Activated gamma-delta T cell treated with Interleukin-2 at 50 U/mL for 16 hours (primary cell): ENCODE measurements around the gene PGAM2.

ENCODE experiments used
- DNase-seq: peaks from one replicate; pipeline ENCODE4 v3.0.0-alpha.2; 2020

The PGAM2 gene

GRCh38 chr7:44103566-44103922 is 38.2 kb upstream of the PGAM2 start:
- no peak for DNase-seq

- no peak for DNase-seq
Observed at GRCh38 chr7:44102846-44103565, 37.6 kb upstream of the PGAM2 start.

DNA sequence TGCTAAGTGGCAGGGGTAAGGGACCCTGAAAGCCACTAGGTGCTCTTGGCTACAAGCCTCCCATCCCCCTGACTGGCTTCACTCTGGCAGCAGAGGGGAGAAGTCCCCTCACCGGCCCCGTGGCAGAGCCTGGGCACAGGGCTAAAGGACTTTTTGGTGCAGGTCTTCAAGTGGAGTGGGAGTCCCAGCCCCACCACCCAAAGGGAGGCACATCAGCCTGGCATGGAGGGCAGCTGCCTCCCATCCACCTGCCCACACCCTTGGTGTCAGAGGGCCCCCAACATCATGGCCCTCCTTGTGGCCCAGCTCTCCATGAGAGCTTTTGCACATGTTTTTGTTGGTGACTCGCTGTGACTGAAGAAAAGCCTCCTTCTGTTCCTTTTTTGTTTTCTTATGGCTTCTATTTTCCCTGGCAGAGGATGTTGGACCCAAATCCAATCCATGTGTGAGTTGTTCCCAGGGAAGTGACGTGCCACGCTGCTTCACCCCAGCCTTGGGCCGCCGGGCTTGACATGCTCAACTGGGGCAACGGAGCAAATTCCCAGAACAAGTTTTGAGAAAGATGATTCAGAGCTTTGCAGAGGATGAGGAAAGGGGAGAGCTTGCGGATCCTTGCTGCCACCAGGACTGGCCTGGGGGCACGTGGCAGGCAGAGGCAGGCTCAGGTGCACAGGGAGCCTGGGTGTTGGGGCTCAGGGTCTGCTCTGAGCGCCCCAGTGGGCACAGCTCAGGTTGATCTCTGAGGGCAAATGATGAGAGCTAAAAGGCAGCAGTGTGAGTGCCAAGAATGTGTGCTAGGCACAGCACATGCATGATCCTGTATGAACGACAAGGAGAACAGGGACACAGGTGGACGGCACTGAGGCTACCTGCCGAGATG is 36.8 kb upstream of the PGAM2 start:
- no peak for DNase-seq

GRCh38 chr7:44101303-44101965 is 36.1 kb upstream of the PGAM2 start:
- DNase-seq = no peak

- no peak for DNase-seq
Observed at GRCh38 chr7:44100458-44101302, 35.3 kb upstream of the PGAM2 start.

- no peak for DNase-seq
Observed at GRCh38 chr7:44099669-44100068, 34.3 kb upstream of the PGAM2 start.

GRCh38 chr7:44098092-44099068 is 33.0 kb upstream of the PGAM2 start:
- DNase-seq = no peak

DNA sequence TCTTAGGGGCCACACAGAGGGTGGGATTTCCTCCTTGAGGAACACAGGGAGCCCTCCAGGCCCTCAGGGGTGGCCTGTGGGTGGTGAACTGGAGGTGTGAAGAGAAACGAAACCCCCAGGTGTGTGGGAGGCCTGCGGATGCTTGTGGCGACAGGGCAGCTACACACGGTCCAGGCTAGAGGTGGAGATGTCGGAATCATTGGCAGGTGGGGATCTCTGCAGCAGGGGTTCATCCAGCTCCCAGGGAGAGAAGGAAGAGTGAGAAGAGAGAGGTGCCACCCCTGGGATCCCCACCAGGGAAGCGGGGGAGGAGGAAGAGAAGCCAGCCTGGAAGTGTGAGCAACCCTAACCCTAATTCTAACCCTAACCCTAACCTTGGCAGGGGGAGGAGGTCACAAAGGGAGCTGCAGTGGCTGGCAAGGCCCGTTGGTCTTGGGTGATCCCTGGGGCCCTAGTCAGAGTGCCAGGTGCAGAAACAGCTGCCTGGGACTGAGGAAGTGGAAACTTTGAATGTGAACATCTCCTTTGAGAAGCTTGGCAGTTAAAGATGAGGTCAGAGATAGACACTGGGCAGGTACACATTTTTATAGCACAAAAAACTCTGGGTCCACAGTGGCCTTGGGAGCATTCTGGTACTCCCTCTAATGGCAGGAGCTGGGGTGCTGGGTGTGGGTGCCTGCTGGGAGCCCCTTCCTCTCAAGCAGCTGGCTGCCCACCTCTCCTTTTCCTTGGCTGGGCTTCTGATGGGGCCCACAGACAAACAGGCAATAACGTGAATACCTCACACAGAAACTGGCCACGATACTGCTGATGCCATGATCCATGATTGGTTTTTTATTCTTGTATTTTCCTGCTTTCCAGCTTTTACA is 31.9 kb upstream of the PGAM2 start:
- no peak for DNase-seq

GRCh38 chr7:44096326-44096881 is 31.0 kb upstream of the PGAM2 start:
- no peak for DNase-seq

DNA sequence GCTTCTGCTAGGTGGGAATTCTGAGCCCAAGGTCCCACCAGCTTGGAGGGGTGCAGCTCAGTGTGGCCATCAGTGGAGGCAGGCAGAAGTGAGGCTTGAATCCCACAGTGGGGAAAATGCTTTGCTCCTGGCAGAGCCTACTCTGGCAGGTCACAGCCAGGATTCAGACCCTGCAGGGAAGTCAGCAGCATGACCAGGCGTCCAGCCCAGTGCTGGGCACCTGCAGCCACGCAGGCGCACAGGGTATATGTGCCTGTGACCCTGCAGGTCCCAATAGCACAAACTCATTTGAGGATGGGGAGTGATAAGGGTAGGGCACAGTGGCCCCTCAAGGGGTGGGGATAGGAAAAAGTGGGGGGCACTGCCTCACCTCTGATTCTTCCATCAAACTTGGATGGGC is 30.4 kb upstream of the PGAM2 start:
- DNase-seq = no peak

DNA sequence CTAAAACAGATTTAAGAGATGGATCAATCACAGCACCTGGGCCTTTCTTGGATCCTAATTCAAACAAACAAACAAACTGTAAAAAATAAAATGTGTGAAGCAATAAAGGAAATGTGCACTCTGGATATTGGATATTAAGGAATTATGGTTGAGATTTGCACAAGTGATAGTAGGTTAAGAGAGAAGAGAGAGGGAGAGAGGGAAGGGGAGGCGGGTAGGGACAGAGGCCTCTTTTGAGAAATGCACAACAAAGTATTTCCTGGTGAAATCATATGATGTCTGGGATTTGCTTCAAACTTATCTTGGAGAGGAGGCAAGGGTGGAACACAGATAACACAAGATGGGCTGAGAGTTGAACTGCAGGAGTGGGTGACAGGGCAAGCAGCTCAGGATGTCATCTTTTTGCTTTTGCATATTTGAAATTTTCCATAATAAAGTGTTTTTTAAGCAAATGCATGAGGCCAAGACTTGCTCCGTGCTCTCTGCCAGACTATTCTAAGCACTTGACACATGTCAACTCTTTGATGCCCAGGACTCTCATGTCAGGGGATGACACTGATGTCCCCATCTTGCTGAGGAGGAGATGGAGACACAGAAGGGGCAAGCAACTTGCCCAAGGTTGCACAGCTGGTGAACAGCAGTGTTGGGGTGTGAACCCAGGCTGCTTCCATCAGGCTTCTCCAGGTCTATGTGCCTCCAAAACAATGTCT is 29.7 kb upstream of the PGAM2 start:
- DNase-seq = no peak

- no peak for DNase-seq
Observed at GRCh38 chr7:44094365-44094764, 29.0 kb upstream of the PGAM2 start.

GRCh38 chr7:44093102-44093641 is 27.8 kb upstream of the PGAM2 start:
- DNase-seq = no peak

- DNase-seq = no peak
Observed at GRCh38 chr7:44087911-44088838, 22.8 kb upstream of the PGAM2 start.

DNA sequence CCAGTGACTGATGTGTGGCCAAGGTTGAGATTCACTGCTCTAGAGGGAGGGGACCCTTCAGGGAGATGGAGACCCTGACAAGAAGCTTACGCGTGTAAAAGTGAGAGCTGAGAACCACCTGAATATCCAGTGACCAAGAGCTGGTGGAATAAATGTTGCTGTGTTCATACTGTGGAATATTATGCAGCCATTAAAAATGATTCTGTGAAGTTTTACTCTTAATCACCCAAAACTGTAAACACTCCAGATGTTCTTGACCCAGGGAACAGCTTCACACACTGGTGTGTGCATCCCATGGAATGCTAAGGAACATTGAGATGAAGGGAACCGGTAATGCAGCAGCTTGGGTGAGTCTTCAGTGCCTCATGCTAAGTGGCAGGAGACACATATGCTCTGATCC is 21.3 kb upstream of the PGAM2 start:
- no peak for DNase-seq

DNA sequence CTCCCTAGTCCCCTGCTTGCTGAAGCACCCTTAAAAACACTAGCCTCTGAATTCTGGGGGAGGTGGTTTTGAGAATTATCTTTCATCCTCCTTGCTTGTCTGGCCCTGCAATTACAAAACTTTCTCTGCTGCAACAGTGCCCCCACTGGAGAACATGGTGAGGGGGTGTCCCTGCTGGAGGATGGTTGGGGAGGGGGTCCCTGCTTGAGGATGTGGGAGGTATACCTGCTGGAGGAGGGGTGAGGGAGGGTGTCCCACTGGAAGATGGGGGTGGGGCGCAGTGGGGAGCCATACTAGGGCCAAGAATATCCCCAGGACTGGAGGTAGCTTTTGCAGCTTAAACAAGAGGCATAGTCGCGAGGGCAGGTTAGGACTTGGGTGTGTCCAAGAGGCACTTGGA is 20.2 kb upstream of the PGAM2 start:
- no peak for DNase-seq

DNA sequence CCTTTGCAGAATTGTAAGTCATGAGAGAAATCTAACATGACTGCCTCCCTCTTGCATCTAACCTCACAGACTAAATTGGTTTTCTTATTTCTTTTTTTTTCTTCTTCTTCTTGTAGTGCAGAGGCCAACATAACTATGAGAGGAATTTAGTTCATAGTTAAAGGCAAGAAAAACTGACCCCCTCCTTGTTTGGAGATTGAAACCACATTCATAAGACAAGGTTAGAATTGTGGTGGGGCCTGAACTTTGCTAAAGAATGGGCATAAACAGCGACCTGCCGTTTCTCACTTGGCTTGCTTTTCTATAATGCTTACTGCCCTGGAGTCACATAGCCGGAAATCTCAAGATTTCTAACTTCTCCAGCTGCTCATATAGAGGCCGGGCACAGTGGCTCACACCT is 19.3 kb upstream of the PGAM2 start:
- no peak for DNase-seq

- DNase-seq = no peak
Observed at GRCh38 chr7:44083796-44084195, 18.4 kb upstream of the PGAM2 start.
